DMS53 treated with DMSO at 0.1 percent for 48 hours (cell line): Measurements from ENCODE around the gene TM6SF1.
"Not testable (repeated sequence)": the region's sequence is repeated elsewhere in the genome, so short reads cannot be mapped to it uniquely, and the experiment has no call there.

Experiments used
- DNase-seq: peaks from one replicate; lab custom pipeline; 2025; ENCODE audit not compliant: unreplicated experiment; lab: John Stamatoyannopoulos, UW

TM6SF1 gene

DNA sequence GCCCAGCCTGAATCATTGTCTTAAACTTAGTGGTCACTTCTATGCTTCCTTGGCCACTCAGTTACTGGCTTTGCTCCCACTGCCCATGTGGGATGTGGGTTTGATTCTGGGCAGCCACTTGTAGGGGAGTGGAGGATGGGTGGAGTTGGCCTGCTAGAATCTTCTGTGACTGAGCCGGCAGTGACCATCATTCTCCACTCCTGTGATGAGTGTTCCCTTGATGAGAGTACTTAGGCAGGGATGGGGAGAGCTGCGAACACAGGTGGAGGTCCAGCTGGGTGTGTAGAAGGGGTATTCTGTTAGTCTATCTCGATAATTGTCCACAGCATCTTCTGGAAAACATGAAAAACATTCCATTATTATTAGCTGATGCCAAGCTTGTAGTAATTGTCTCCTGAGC is 8.0 kb downstream of the TM6SF1 start:
- DNase-seq, result no peak

DNA sequence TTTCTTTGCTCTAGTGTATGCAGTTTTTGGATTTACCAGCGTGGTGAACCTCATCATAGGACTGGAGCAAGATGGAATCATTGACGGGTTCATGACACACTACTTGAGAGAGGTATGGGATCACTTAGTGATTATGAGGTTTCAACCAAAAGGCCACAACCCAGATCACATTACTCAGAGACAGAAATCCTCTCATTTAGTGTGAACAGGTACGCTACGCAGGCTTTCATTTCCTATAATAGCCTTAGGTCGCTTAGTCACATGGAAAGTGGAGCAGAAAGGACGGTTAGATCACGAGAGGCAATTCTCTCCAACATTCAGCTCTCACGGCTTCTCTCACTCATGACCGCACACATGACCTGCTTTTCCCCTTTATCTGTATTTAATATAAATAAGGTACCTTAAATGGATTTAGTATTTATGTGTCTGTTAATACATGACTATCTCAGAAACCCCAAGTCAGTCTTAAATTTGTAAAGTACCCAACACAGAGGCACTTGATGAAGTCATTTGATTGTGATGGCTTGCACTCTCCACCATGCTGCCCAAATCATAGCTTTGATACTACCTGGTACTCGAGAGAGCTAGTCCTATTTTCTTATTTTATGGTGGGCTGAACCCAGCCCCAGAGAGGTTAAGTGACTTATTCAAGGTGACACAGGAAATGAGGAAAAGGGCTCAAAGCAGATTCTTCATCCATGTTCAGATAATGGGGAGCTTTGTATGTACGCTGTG is 8.6 kb downstream of the TM6SF1 start:
- no peak for DNase-seq

DNA sequence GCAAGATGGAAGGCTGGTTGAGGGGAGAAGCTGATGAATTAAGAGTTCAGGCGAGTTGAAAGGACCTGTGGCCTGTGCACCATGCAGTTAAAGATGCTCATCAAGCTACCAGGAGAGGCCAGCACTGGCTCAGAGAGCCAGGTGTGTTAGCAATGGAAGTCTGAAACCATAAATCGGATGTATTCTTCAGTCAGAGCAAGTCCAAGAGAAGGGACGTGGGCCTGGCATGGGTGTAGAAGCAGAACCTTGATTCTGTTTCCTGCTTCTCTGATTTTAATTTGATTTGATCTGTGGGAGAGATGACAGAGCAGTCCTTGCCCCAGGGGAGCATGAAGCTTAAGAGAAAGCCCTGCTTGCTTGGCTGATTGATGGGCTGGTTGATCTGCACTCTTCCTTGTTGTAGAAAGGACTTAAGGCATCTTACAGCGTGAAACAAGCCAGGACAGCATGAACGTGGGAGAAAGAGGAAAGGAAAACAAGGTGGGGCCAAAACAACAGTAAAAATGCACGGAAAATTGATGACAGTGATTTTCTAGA is 10.9 kb downstream of the TM6SF1 start:
- no peak for DNase-seq

DNA sequence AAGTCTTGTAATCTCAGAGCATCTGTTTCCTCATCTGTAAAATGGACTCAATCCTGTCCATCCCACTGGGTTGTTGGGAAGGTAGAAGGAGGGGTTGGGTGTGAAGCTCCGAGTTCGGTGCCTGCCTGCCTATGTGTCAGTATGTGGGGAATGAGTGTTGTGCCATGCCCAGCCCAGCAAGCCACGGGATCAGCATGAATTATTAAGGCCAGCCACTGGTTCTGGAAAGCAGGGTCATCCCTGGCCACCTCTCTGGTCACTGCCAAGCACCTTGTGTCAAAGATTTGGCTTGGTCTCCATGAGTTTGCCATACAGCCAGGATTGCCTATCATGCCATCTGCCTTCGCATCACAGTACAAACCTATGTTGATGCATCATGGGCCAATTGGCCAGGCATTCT is 11.5 kb downstream of the TM6SF1 start:
- DNase-seq, result no peak

DNA sequence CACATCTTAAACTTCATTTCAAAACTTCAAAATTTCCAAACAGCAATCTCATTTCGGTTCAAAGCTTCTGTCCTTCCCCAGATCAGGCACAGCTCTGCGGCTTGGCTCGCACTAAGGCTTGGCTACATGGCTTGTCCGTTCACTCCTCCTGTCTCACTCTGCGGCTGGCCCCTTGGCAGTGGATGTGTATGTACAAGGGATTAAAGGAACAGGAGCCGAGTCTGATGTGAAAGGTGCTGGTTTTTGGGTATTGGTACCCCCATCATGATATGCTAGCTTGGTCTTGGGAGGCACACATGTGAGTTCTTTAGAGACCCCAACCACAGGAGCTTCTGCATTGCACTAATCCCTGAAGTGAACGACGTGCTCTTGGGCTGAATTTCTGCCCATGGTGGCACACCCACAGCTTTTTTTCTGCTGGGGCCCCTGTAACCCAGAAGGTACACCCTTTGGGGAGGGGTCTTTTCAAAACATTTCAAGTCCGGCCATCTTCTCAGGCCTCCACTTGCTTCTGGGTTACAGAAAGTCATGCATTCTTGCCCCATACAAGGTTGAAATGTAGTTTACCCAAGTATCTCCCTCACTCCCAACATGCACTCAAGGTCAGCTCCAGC is 12.6 kb downstream of the TM6SF1 start:
- DNase-seq, result no peak

DNA sequence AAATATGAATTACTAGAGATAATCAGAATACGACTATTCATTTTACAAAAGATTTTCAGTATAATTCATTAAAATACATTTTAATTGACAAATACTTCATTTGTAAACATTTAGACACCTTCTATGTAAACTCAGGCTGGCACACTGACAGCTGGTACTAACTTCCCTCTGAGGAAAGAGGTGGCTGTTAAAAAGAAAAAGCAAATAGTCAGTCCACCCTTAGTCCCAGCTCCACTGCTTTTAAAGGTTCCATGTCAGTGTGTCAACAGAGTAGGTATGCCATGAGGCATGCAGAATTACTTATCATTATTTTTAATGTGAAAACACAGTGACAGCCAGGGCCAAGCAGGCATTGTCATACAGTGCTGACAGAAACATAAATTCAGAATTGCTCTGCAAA is 16.1 kb downstream of the TM6SF1 start:
- no peak for DNase-seq

DNA sequence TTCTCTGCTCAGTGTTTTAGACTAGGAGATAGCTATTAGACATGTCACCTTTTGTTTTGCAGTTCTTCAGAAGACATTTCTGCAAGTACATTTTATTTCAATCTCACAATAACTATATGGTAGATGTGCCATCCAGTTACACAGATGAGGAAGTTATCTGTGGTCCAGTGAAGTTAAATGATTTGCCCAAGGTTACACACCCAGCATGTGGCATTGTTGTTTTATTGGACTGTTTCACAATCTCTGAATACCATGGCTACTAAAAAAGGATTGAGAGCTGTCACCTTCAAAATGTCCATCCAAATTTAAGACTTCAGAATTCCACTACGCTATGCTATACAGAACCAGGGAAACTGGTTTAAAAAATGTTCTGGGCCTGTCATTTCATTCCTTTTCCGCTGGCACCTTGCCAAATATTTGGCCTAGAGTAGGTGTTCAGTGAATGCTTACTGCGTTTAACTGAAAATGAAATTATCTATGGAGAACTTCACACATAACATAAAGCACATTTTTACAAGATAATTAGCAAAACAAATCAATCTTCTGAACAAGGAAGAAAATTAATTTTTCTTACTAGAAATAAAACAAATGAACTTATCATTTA is 20.2 kb downstream of the TM6SF1 start:
- DNase-seq, result no peak

DNA sequence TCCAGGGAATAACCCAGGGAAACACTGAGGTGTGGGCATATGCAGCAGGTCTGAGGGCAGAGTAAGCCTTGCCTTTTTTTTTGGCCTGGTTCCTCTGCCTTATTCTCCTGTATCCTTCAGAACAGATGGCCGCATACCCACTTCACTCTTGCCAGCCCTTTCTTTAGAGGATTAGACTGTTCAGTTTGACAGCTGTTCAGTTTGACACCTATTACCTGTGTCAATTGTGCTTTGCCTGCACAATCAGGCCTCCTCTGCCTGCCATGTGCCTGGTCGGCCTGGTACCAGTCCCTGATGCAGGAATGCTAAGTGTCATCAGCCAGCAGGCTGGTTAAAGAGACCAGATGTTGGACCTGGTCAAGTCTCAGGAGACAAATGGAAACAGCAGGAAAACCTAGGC is 22.3 kb downstream of the TM6SF1 start:
- no peak for DNase-seq

DNA sequence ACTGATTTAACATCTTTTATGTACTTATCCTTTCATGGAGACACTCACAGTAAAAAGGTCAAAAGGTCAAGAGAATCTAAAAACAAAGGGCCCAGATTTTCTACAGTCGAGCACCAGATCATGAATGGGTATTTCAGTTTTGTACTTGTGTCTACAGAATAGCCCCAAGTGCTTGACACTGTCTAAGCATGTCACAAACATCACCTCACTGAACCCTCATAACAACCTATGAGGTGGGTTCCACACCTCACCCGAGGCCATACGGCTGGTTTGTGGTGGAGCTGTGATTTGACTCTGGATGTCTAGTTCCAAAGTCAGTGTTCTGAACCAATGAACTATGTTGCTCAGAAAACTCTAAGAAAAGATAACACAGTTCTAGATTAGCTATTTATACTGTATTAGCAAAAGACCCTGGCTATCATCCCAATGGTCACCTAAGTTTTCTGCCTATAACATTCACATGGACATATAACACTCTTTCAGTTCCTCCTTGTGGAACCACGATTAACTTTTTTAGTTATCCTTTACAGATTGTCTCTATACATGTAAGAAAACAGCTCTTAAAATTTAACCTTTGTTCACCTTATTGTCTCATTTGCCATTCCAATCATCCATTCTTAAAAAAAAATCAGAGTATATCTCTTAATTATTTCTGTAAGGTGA is 25.5 kb downstream of the TM6SF1 start:
- no peak for DNase-seq

DNA sequence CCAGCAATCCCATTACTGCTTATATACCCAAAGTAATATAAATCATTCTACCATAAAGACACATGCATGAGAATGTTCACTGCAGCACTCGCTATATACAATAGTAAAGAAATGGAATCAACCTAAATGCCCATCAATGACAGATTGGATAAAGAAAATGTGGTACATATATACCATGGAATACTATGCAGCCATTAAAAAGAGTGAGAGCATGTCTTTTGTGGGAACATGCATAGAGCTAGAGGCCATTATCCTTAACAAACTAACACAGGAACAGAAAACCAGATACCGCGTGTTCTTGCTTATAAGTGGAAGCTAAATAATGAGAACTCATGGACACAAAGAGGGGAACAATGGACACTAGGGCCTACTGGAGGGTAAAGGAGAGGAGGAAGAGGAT is 34.7 kb downstream of the TM6SF1 start:
- not testable (repeated sequence) for DNase-seq

DNA sequence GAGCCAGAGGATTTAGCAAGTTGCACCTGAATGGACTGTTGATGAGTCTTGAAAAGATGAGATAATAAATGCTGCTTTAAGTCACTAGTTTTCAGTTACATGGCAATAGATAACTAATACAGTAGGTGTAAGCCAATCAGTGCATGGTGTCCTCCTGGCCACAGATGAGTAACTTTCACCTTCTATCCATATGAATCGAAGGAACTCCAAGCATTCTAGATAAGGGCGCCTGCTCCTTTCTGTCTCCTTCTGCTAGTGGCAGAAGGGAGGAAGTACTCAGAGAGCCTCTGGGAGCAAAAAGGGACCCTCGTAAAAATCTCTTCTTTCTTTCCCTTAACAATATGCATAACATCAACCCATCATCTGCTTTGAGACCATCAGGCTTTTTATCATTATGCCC is 37.3 kb downstream of the TM6SF1 start:
- no peak for DNase-seq

DNA sequence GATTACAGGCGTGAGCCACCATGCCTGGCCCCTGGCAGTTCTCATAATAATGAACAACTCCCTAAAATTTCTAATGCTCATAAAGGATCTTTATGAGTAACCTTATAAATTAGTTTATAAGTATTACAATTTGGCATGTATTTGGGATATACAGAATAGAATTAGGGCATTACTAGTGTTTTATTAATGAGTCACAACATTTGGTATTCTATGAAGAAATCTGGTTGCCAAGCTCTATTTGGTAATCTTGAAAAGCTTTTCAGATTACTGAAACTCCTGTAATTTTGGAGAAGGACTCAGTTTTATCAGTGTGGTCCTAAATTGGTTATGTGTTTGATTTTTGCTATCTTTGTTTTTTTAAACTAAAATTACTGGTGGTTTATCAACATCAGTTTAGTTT is 45.8 kb downstream of the TM6SF1 start:
- DNase-seq, result no peak

DNA sequence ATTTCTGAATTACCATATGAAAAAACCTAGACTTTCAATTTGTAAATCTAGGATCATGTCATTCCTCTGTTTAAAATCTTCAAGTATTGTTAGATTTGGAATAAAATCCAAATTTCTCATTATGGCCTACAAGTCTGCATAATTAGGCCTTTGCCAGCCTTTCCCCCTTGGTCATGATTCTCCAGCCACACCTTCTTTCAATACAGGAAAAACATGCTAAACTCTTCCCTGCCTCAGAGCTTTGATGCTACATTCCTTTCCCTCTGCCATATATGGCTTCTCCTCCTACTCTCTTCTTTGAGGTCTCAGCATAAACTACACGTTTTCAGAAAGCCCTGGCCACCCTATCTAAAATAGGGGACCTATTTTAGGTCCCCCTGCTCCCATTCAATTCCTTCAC is 48.5 kb downstream of the TM6SF1 start:
- DNase-seq, result no peak

DNA sequence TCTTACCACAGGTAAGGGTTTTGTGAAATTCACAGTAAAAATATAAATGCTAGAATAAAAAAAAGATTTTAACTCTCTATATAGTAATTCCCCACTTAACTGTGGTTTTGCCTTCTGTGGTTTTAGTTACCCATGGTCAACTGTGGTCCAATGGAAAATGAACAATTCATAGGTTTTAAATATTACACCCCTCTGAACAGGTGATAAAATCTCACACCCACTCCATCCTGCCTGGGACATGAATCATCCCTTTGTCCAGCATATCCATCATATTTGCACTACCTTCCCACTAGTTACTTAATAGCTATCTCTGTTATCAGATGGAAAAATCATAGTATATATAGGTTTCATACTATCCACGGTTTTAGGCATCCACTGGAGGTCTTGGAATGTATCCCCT is 50.9 kb downstream of the TM6SF1 start:
- DNase-seq, result no peak

DNA sequence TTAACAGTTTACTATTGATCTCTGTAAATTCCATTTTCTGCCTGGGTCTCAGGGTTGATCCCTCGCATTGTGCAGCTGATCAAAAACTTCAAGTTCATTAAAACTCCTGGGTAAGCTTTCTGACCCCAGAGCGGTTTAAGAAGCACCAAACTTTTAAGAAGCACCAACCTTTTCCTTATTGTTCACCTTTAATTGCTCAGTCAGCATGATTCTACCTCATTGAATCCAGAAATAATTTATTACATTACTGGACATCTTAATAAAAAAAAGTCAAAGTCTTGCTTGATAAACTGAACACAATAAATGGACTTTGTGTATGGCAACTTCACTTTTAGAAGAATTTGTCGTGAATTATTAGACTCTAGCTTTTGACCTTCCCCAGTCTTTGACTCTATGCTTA is 53.3 kb downstream of the TM6SF1 start:
- DNase-seq, result no peak

DNA sequence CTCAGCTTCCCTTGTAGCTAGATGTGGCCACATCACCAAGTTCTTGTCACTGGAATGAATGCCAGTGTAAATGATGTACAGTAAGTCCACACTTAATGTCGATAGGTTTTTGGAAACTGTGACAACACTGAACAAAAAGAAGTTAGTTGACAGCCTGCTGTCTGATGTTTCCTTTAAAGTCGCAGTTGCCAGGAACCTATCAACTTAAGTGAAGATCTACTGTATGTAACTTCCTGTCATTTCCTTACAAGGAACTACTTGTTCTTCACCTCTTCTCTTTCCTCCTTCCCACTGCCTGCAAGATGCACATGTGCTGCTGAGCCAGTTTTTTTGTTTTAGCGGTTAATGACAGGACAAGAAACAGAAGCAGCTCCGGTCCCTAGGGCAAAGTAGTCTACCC is 55.6 kb downstream of the TM6SF1 start:
- DNase-seq, result no peak

DNA sequence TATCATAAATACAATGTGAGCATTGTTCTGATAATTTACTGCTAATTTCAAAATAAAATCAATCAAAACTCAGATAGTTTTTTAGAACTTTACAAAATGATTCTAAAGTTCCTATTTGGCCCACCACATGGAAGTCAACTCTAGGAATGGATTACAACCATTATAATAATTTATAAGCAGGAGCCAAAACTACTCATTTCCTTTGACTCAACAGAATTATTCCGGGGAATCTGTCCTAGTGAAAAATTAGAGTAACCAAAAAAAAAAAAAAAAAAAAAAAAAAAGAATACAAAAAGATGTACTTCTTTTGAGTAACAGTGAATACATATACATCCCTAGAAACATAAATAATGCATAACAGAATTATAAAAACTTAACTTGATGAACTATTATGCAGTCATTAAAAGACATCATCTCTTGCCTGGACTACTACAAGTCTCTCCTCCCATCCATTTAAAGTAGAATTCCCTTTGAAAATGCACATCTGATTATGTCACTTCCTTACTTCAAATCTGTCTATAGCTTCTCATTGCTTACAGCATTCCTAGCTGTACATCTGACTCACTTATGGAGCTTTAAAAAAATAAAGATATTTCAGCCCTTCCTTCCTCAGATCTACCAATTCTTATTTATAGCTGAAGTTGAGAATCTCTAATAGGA is 56.8 kb downstream of the TM6SF1 start:
- no peak for DNase-seq

DNA sequence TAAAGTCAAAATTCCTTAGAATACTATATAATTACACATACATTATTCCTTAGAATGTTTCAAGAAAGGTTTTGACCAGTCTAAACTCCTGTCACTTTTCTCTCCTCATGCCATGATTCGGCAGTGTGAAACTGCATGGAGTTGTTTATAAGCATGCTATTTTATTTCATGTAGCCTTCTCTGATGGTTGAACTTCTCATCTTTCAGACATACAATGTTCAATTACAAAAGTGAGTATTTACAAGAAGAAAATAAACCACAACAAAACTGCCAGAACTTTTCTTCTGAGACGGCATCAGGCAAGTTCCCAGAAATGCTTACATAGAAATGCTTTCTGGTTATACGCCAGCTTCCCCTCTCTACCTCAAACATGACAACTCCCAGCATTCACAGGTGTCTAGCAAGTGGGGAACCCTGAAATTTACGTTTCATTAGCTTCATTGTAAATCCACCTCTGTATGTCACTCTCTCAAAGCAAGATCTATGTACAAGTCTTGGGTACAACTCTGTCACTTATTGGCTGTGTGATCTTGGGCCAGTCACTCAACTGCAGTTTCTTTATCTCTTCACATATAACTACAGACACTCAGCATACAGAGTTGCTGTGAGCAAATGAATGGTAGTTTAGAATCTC is 57.4 kb downstream of the TM6SF1 start:
- no peak for DNase-seq

DNA sequence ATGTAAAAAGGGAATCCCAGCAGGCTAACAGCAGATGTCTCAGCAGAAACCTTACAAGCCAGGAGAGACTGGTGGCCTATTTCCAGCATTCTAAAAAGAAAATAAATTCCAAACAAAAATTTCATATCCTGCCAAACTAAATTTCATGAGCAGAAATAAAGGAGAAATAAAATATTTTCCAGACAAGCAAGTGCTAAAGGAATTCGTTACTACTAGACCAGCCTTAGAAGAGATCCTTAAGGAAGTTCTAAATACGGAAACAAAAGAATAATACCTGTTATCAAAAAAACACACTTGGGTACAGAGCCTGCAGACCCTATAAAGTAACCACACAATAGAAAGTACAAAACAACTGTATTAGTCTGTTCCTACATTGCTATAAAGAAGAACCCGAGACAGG is 58.8 kb downstream of the TM6SF1 start:
- no peak for DNase-seq

DNA sequence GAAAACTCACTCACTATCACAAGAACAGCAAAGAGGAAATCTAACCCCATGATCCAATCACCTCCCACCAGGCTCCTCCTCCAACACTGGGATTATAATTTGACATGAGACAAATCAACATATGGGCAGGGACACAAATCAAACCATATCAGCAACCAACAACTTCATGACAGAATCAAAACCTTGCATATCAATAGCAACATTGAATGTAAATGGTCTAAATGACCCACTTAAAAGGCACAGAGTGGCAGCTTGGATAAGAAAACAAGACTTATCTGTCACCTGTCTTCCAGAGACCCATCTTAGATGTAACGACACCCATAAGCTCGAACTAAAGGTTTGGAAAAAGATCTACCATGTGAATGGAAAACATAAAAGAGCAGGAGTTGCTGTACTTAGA is 59.4 kb downstream of the TM6SF1 start:
- no peak for DNase-seq

DNA sequence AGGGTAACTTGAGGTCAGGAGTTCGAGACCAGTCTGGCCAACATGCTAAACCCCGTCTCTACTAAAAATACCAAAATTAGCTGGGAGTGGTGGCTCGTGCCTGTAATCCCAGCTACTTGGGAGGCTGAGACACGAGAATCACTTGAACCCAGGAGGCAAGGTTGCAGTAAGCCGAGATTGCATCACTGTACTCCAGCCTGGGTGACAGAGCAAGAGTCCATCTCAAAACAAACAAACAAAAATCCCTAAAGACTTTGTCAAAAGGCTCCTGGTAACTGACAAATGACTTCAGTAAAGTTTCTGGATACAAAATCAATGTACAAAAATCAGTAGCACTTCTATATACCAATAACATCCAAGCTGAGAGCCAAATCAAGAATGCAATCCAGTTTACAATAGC is 62.1 kb downstream of the TM6SF1 start:
- not testable (repeated sequence) for DNase-seq
